Endothelial cell of umbilical vein (primary cell): ENCODE results near the gene BBX. TPM values are rescaled to one million over a fixed set of nuclear protein-coding genes. Genes with fewer than 3 reads are reported as not detected.

Experiments used
- BruUV-seq: library from RNA; stranded (reverse); fragments of 400-500 nt; replicated peaks from 2 replicates; lab custom pipeline; 2021; lab: Mats Ljungman, UMichigan
- CTCF ChIA-PET: fragments of 300-600, 350-600 bp; sonication (Branson Sonifier 250); formaldehyde crosslinking; loops from one replicate; lab custom pipeline; 2021; ENCODE audit warnings: antibody characterized with exemption, inconsistent platforms; lab: Charles Lee
- POLR2A ChIA-PET: fragments of 300-600, 350-600 bp; sonication (Branson Sonifier 250); formaldehyde crosslinking; loops from one replicate; lab custom pipeline; 2021; ENCODE audit warnings: antibody characterized with exemption, inconsistent platforms; lab: Charles Lee
- DNase-seq: peaks from one replicate; pipeline ENCODE4 v3.0.0-alpha.2; 2011; ENCODE audit warnings: low read depth, low spot score
- FAIRE-seq: peaks from 2 replicates; lab custom pipeline; 2011; peaks lifted over from hg19 to GRCh38; lab: Jason Lieb, UNC
- H2AFZ ChIP-seq: 2 replicates; pipeline ENCODE4 v1.6.0; 2012; ENCODE audit warnings: low read depth, low read length, control low read depth, inconsistent platforms
- H3K27ac ChIP-seq: 2 replicates; pipeline ENCODE4 v1.5.1; 2011; ENCODE audit warnings: low read depth, mild to moderate bottlenecking, control low read depth, low read length, moderate library complexity; ENCODE audit not compliant: insufficient read depth
- H3K27me3 ChIP-seq, 2 experiments: 2 replicates each; pipeline versions ENCODE4 v1.6.0 to v1.6.1; 2011; ENCODE audit warnings: low read length in 2 of 2, mixed read lengths in 1 of 2; ENCODE audit not compliant: control insufficient read depth in 2 of 2, insufficient read depth in 2 of 2
- H3K36me3 ChIP-seq, 2 experiments: 2 replicates in 1 of 2; 3 replicates in 1 of 2; pipeline ENCODE4 v1.5.1; 2011; ENCODE audit warnings: low read length in 2 of 2, mild to moderate bottlenecking in 1 of 2, moderate library complexity in 1 of 2; ENCODE audit not compliant: control insufficient read depth in 2 of 2, insufficient read depth in 2 of 2; ENCODE audit errors: extremely low read depth in 1 of 2
- H3K4me1 ChIP-seq: 3 replicates; pipeline ENCODE4 v1.5.1; 2011; ENCODE audit warnings: mild to moderate bottlenecking, low read length; ENCODE audit not compliant: control insufficient read depth, insufficient read depth; ENCODE audit errors: extremely low read depth
- H3K4me2 ChIP-seq: 2 replicates; pipeline ENCODE4 v1.6.1; 2011; ENCODE audit warnings: low read length, control low read depth, mixed read lengths; ENCODE audit not compliant: insufficient read depth
- H3K4me3 ChIP-seq, 3 experiments: fragments of 200-600 bp in 1 of 3; sonication (generic), shearing (Covaris generic) in 1 of 3; replicated peaks in 1 of 3; 2 replicates each; pipeline ENCODE4 v1.5.1; 2011 to 2016; ENCODE audit warnings: control low read depth in 3 of 3, low read length in 3 of 3, mild to moderate bottlenecking in 2 of 3, inconsistent platforms in 1 of 3, low read depth in 1 of 3, moderate library complexity in 1 of 3; ENCODE audit not compliant: insufficient read depth in 1 of 3
- H3K79me2 ChIP-seq: 2 replicates; pipeline ENCODE4 v1.6.0; 2012; ENCODE audit warnings: low read length, inconsistent platforms; ENCODE audit not compliant: control insufficient read depth, insufficient read depth
- H3K9ac ChIP-seq: replicated peaks from 2 replicates; pipeline ENCODE3; 2011; ENCODE audit warnings: low read length, control low read depth; ENCODE audit not compliant: insufficient read depth; ENCODE audit errors: extremely low read depth
- H3K9me1 ChIP-seq: replicated peaks from 3 replicates; pipeline ENCODE4 v1.6.0; 2011; ENCODE audit warnings: mild to moderate bottlenecking, low read length; ENCODE audit not compliant: control insufficient read depth, insufficient read depth; ENCODE audit errors: extremely low read depth
- H3K9me3 ChIP-seq: replicated peaks from 2 replicates; pipeline ENCODE4 v1.5.1; 2012; ENCODE audit warnings: low read length, inconsistent platforms; ENCODE audit not compliant: control insufficient read depth, insufficient read depth
- H4K20me1 ChIP-seq: replicated peaks from 2 replicates; pipeline ENCODE3; 2011; ENCODE audit warnings: mild to moderate bottlenecking, low read length; ENCODE audit not compliant: control insufficient read depth, insufficient read depth; ENCODE audit errors: extremely low read depth
- CTCF ChIP-seq, 2 donors: IDR thresholded peaks; 1 replicate in 1 of 2; 2 replicates in 1 of 2; pipeline ENCODE4 v1.5.1; 2011; ENCODE audit warnings: low read length in 2 of 2, mild to moderate bottlenecking in 2 of 2, moderate library complexity in 2 of 2, control low read depth in 1 of 2, inconsistent platforms in 1 of 2, low read depth in 1 of 2; ENCODE audit not compliant: insufficient read depth in 1 of 2; ENCODE audit errors: extremely low read depth in 1 of 2
- EZH2 ChIP-seq: IDR thresholded peaks from 2 replicates; pipeline ENCODE4 v1.6.1; 2012; ENCODE audit warnings: borderline replicate concordance, low read depth, mild to moderate bottlenecking, moderate library complexity, low read length, inconsistent platforms; ENCODE audit not compliant: severe bottlenecking
- FOS ChIP-seq: IDR thresholded peaks from 2 replicates; pipeline ENCODE4 v1.6.1; 2011; ENCODE audit warnings: mild to moderate bottlenecking, low read length, moderate library complexity, borderline replicate concordance; ENCODE audit not compliant: insufficient read depth
- GATA2 ChIP-seq: IDR thresholded peaks from 2 replicates; pipeline ENCODE4 v1.7.0; 2011; ENCODE audit warnings: low read depth, mild to moderate bottlenecking, moderate library complexity, mixed read lengths, low read length; ENCODE audit not compliant: insufficient read length, insufficient read depth
- JUN ChIP-seq: IDR thresholded peaks from 2 replicates; pipeline ENCODE4 v1.6.1; 2011; ENCODE audit warnings: borderline replicate concordance, low read depth; ENCODE audit not compliant: insufficient read length, insufficient read depth
- MYC ChIP-seq: IDR thresholded peaks from one replicate; pipeline ENCODE4 v1.6.1; 2011; ENCODE audit warnings: mild to moderate bottlenecking, low read depth, low read length
- POLR2A ChIP-seq: IDR thresholded peaks from 2 replicates; pipeline ENCODE4 v1.6.1; 2012; ENCODE audit warnings: low read depth, mild to moderate bottlenecking, control low read depth, low read length
- POLR2AphosphoS5 ChIP-seq: IDR thresholded peaks from 2 replicates; pipeline ENCODE4 v1.6.1; 2012; ENCODE audit warnings: low read depth, mild to moderate bottlenecking, control low read depth, low read length, moderate library complexity; ENCODE audit not compliant: insufficient read depth
- dilution Hi-C: fragments of 300-500 bp; cut with MboI; formaldehyde crosslinking; loops from one replicate; pipeline ENCODE4 v1.15.0; 2019; ENCODE audit warnings: low sequenced_read_pairs; ENCODE audit not compliant: extremely low pct_ligation_motif_present
- intact Hi-C: fragments of 100-400 bp; cut with micrococcal nuclease; formaldehyde crosslinking; loops from one replicate; pipeline ENCODE4 v1.10.0; 2022
- polyA plus RNA-seq, 4 experiments: library from polyadenylated mRNA; depleted of rRNA in 3 of 4; stranded (reverse) in 3 of 4; unstranded in 1 of 4; fragments of >200 nt; gene quantifications; 2 replicates each; pipeline versions ENCODE4 v1.2.1 to v1.2.3, GENCODE V29; 2011 to 2012; ENCODE audit warnings: missing spikeins in 1 of 4
- total RNA-seq: library from RNA; stranded (reverse); gene quantifications from 2 replicates; pipeline ENCODE4 v1.2.3, GENCODE V29; 2021
- TF ChIP-seq, protein P1 (sequence below): IDR thresholded peaks from 2 replicates; pipeline ENCODE4 v1.6.1; 2011; ENCODE audit not compliant: insufficient read depth, insufficient read length

The BBX gene
- total and polyA plus RNA-seq, 2 donors (not counting 3 experiments of a cell fraction or from before 2014, with no cell fraction given) = 21.4 to 43.4 TPM

DNA sequence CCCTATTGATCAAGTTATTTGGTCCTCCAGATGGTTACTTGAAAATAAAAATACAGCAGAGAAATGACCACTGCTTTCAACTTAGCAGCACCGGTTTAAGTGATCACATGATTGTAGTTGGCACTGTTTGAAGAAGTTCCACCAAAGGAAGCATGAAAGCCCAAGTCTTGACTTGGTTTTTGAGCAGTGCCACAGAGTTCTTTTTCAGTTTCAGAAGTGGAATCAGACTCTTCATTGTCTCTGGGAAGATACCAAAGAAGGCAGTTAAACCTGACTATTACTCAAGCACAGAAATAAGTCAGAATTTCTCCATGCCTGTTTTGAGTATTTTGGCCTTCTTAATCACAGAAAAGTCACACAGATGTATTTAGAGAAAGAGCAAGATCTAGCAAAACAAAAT is 66.7 kb downstream of the BBX start:
- FAIRE-seq (no peak), DNase-seq (no peak)
- CTCF ChIA-PET = interaction anchor here (1.3 to 2.3 kb wide), 3 partner anchors 9 to 71 kb away, joined by 3 to 5 read pairs (median 4); no protein-coding TSS in a partner anchor
- Histone ChIP-seq H3K4me1 (peaks cover 9% of the 10 kb centered on the region), H3K9me3 (no peaks in the 10 kb centered on the region), H3K4me3 (no peak overlapping the region), H3K27ac (no peak overlapping the region), H3K36me3 (no peaks in the 10 kb centered on the region), H3K9ac (no peak overlapping the region), H3K79me2 (peaks cover 2% of the 10 kb centered on the region), H2AFZ (no peak overlapping the region), H3K27me3 (no peaks in the 10 kb centered on the region), H4K20me1 (no peaks in the 10 kb centered on the region), H3K9me1 (no peaks in the 10 kb centered on the region), H3K4me2 (no peak overlapping the region)
- TF ChIP-seq EZH2 = no peak
- TF ChIP-seq JUN = no peak
- TF ChIP-seq CTCF (IDR thresholded peaks at IDR 0.05; ENCODE audit: extremely low read depth in 1 of 2, insufficient read depth in 1 of 2, low read depth in 1 of 2, low read length in 2 of 2) = no peak
- TF ChIP-seq, protein P1, sequence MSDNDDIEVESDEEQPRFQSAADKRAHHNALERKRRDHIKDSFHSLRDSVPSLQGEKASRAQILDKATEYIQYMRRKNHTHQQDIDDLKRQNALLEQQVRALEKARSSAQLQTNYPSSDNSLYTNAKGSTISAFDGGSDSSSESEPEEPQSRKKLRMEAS = no peak
- no peak for TF ChIP-seq GATA2
- no peak for TF ChIP-seq POLR2A
- no peak for TF ChIP-seq MYC
- TF ChIP-seq POLR2AphosphoS5 = no peak
- no peak for TF ChIP-seq FOS
- dilution Hi-C loops (no loop called here), intact Hi-C loops (no loop called here)
- BruUV-seq = no TSS peak
- POLR2A ChIA-PET = no interaction called here
